K562 (cell line): ENCODE measurements around the gene DUSP9. TPM values are rescaled to one million over a fixed set of nuclear protein-coding genes. Genes with fewer than 3 reads are reported as not detected.

Experiments used
- ATAC-seq: fragments of 200-7000 bp; cut with Tn5 transposase; 3 replicates; pipeline ENCODE4 v1.9.1; 2020; ENCODE audit warnings: moderate library complexity
- BruUV-seq: library from RNA; stranded (reverse); fragments of 400-500 nt; replicated peaks from 2 replicates; lab custom pipeline; 2021; lab: Mats Ljungman, UMichigan
- CTCF ChIA-PET: fragments of 300-600 bp; formaldehyde crosslinking; extraction: SDS; loops from one replicate; lab custom pipeline; 2021; ENCODE audit warnings: low intra/inter-chr PET ratio; lab: Yijun Ruan, JAX
- POLR2A ChIA-PET: fragments of 300-600, 350-650 bp; sonication (Branson Sonifier 250); formaldehyde crosslinking; extraction: SDS; loops from one replicate; lab custom pipeline; 2021; ENCODE audit warnings: antibody characterized with exemption, inconsistent platforms; lab: Yijun Ruan, JAX
- DNase-seq, 4 experiments: peaks; one replicate each; pipeline versions ENCODE4 v3.0.0 to v3.0.0-alpha.2; 2011 to 2018; ENCODE audit warnings: low spot score in 3 of 4, mixed read lengths in 3 of 4; ENCODE audit errors: extremely low read depth in 1 of 4
- FAIRE-seq: peaks from 2 replicates; lab custom pipeline; 2011; peaks lifted over from hg19 to GRCh38; lab: Jason Lieb, UNC
- H2AFZ ChIP-seq: 2 replicates; pipeline ENCODE4 v1.6.0; 2011; ENCODE audit warnings: low read depth, low read length, control low read depth, inconsistent platforms
- H3K27ac ChIP-seq: fragments of 200-600 bp; 3 replicates; pipeline ENCODE4 v1.8.0; 2011; ENCODE audit warnings: low read depth, mild to moderate bottlenecking, control low read depth, inconsistent platforms, low read length, moderate library complexity, mixed read lengths; ENCODE audit errors: extremely low read depth
- H3K27me3 ChIP-seq, 2 experiments: fragments of 300-600 bp in 1 of 2; 2 replicates in 1 of 2; 3 replicates in 1 of 2; pipeline versions ENCODE4 v1.6.0 to v1.8.0; 2011; ENCODE audit warnings: inconsistent platforms in 2 of 2, low read length in 2 of 2, mild to moderate bottlenecking in 1 of 2, mixed read lengths in 1 of 2, moderate library complexity in 1 of 2; ENCODE audit not compliant: control insufficient read depth in 2 of 2, insufficient read depth in 2 of 2
- H3K36me3 ChIP-seq: fragments of 300-600 bp; 3 replicates; pipeline ENCODE4 v1.8.0; 2011; ENCODE audit warnings: mild to moderate bottlenecking, low read length, inconsistent platforms; ENCODE audit not compliant: control insufficient read depth, insufficient read depth
- H3K4me1 ChIP-seq, 2 experiments: fragments of 200-600 bp in 1 of 2; replicated peaks in 1 of 2; 2 replicates in 1 of 2; 3 replicates in 1 of 2; pipeline versions ENCODE4 v1.5.1 to v1.8.0; 2011; ENCODE audit warnings: inconsistent platforms in 2 of 2, low read length in 2 of 2, mild to moderate bottlenecking in 1 of 2, mixed read lengths in 1 of 2, moderate library complexity in 1 of 2; ENCODE audit not compliant: control insufficient read depth in 2 of 2, insufficient read depth in 2 of 2
- H3K4me2 ChIP-seq: 2 replicates; pipeline ENCODE4 v1.6.1; 2011; ENCODE audit warnings: low read length, control low read depth, inconsistent platforms, mixed read lengths; ENCODE audit not compliant: insufficient read depth
- H3K4me3 ChIP-seq: fragments of 200-600 bp; sonication (generic), shearing (Covaris generic); 2 replicates; pipeline ENCODE4 v1.5.1; 2016; ENCODE audit warnings: control low read depth, inconsistent platforms
- H3K79me2 ChIP-seq: fragments of 200-600 bp; 3 replicates; pipeline ENCODE4 v1.8.0; 2011; ENCODE audit warnings: low read length, inconsistent platforms; ENCODE audit not compliant: control insufficient read depth, insufficient read depth
- H3K9ac ChIP-seq, 2 experiments: 2 replicates each; pipeline versions ENCODE4 v1.6.0 to v1.6.1; 2011; ENCODE audit warnings: low read depth in 2 of 2, low read length in 2 of 2, control low read depth in 1 of 2, inconsistent platforms in 1 of 2, mild to moderate bottlenecking in 1 of 2, mixed read lengths in 1 of 2; ENCODE audit not compliant: insufficient read depth in 1 of 2
- H3K9me1 ChIP-seq: one replicate; pipeline ENCODE4 v1.6.0; 2011; ENCODE audit warnings: inconsistent platforms, mild to moderate bottlenecking, low read length, moderate library complexity; ENCODE audit not compliant: control insufficient read depth, insufficient read depth
- H3K9me3 ChIP-seq: replicated peaks from 2 replicates; pipeline ENCODE4 v1.5.1; 2011; ENCODE audit warnings: low read depth, low read length, inconsistent platforms; ENCODE audit not compliant: control insufficient read depth, insufficient read depth
- H4K20me1 ChIP-seq: replicated peaks from 2 replicates; pipeline ENCODE4 v1.6.1; 2011; ENCODE audit warnings: low read length, inconsistent platforms, mixed read lengths; ENCODE audit not compliant: control insufficient read depth, insufficient read depth
- BDP1 ChIP-seq: IDR thresholded peaks from 3 replicates; pipeline ENCODE4 v1.6.1; 2011; ENCODE audit not compliant: insufficient read length, insufficient read depth
- C11orf30 ChIP-seq: fragments of 450-650 bp; IDR thresholded peaks from 2 replicates; pipeline ENCODE4 v1.6.1; 2016; ENCODE audit warnings: low read depth, mild to moderate bottlenecking
- ETS2 ChIP-seq: IDR thresholded peaks from 2 replicates; pipeline ENCODE4 v1.6.1; 2016; ENCODE audit warnings: borderline replicate concordance, missing genetic modification characterization, mild to moderate bottlenecking, moderate library complexity, missing compliant biosample characterization; ENCODE audit not compliant: poor library complexity, severe bottlenecking
- FOXJ3 ChIP-seq: sonication (generic); formaldehyde crosslinking; IDR thresholded peaks from 2 replicates; pipeline ENCODE4 v1.4.0; 2020; ENCODE audit warnings: mild to moderate bottlenecking, missing genetic modification reagents
- HMG20B ChIP-seq: fragments of 250-450 bp; sonication (Bioruptor Pico); IDR thresholded peaks from 2 replicates; pipeline ENCODE4 v1.5.0; 2021; ENCODE audit warnings: mild to moderate bottlenecking
- MED1 ChIP-seq: sonication (generic); formaldehyde crosslinking; IDR thresholded peaks from 2 replicates; pipeline ENCODE4 v1.8.1; 2023; ENCODE audit warnings: missing genetic modification reagents, borderline replicate concordance
- NR2C2 ChIP-seq, 2 experiments: fragments of 200-800 bp in 1 of 2; sonication (Bioruptor generic) in 1 of 2; sonication (generic) in 1 of 2; formaldehyde crosslinking in 1 of 2; IDR thresholded peaks; 2 replicates each; pipeline versions ENCODE4 v1.6.1 to v1.8.0; 2016 to 2022; ENCODE audit warnings: mild to moderate bottlenecking in 1 of 2, missing compliant biosample characterization in 1 of 2, missing genetic modification characterization in 1 of 2, missing genetic modification reagents in 1 of 2
- NR4A1 ChIP-seq, 2 experiments: fragments of 250-450 bp in 1 of 2; fragments of 450-650 bp in 1 of 2; sonication (Bioruptor Pico) in 1 of 2; IDR thresholded peaks; 2 replicates each; pipeline versions ENCODE4 v1.4.0 to v1.6.1; 2016 to 2020; ENCODE audit warnings: mild to moderate bottlenecking in 2 of 2, missing compliant biosample characterization in 1 of 2, missing genetic modification characterization in 1 of 2, moderate library complexity in 1 of 2
- NRF1 ChIP-seq, 2 experiments: fragments of 450-650 bp; IDR thresholded peaks in 1 of 2; conservative IDR thresholded peaks in 1 of 2; 2 replicates each; pipeline ENCODE4 v1.6.1; 2014; ENCODE audit warnings: mild to moderate bottlenecking in 2 of 2
- PHTF2 ChIP-seq: fragments of 250-450 bp; sonication (Bioruptor Pico); IDR thresholded peaks from 2 replicates; pipeline ENCODE4 v1.5.0; 2021; ENCODE audit warnings: mild to moderate bottlenecking
- POLR2G ChIP-seq: fragments of 200-400 bp; formaldehyde crosslinking; IDR thresholded peaks from 2 replicates; pipeline ENCODE4 v1.6.1; 2017; ENCODE audit warnings: low read depth, mild to moderate bottlenecking, antibody characterized with exemption, low read length, moderate library complexity
- RBM14 ChIP-seq: fragments of 200-400 bp; formaldehyde crosslinking; IDR thresholded peaks from 2 replicates; pipeline ENCODE4 v1.6.1; 2018; ENCODE audit warnings: low read depth, mild to moderate bottlenecking, low read length, moderate library complexity, borderline replicate concordance; ENCODE audit not compliant: insufficient read depth
- TEAD2 ChIP-seq: fragments of 450-650 bp; IDR thresholded peaks from 2 replicates; pipeline ENCODE4 v1.6.1; 2016; ENCODE audit warnings: missing genetic modification characterization, control low read depth, missing compliant biosample characterization
- TFAM ChIP-seq: fragments of 250-450 bp; sonication (Bioruptor Pico); conservative IDR thresholded peaks from 2 replicates; pipeline ENCODE4 v1.5.0; 2021; ENCODE audit warnings: mild to moderate bottlenecking, moderate library complexity
- THRB ChIP-seq: fragments of 450-650 bp; formaldehyde crosslinking; conservative IDR thresholded peaks from 2 replicates; pipeline ENCODE4 v1.4.0; 2022; ENCODE audit warnings: mild to moderate bottlenecking, missing genetic modification characterization
- ZBTB26 ChIP-seq: fragments of 450-650 bp; formaldehyde crosslinking; IDR thresholded peaks from 2 replicates; pipeline ENCODE4 v1.4.0; 2022; ENCODE audit warnings: missing genetic modification characterization
- ZNF740 ChIP-seq, 3 experiments: fragments of 200-800 bp in 1 of 3; sonication (Bioruptor generic) in 1 of 3; sonication (generic) in 1 of 3; formaldehyde crosslinking in 1 of 3; IDR thresholded peaks; 2 replicates each; pipeline versions ENCODE4 v1.6.1 to v1.8.0; 2016 to 2022; ENCODE audit warnings: mild to moderate bottlenecking in 2 of 3, missing compliant biosample characterization in 2 of 3, missing genetic modification characterization in 2 of 3, missing genetic modification reagents in 1 of 3
- ZNF75A ChIP-seq: fragments of 450-650 bp; formaldehyde crosslinking; IDR thresholded peaks from 2 replicates; pipeline ENCODE4 v1.4.0; 2020; ENCODE audit warnings: mild to moderate bottlenecking
- ZNF764 ChIP-seq: fragments of 250-450 bp; sonication (Bioruptor Pico); IDR thresholded peaks from 2 replicates; pipeline ENCODE4 v1.4.0; 2020; ENCODE audit warnings: low read depth, mild to moderate bottlenecking, moderate library complexity
- WGBS: fragments of 100-300 bp; shearing (Covaris generic); methylation state at CpG from one replicate; pipeline ENCODE4 v1.1.6; 2016; ENCODE audit warnings: low coverage, mixed read lengths; ENCODE audit not compliant: insufficient coverage; ENCODE audit errors: missing lambda C conversion rate; 5-methylcytosine and 5-hydroxymethylcytosine counted together
- in situ Hi-C: fragments of 300-500 bp; cut with MboI; formaldehyde crosslinking; loops from 4 replicates; pipeline ENCODE4 v1.15.0; 2018; ENCODE audit warnings: inconsistent platforms, mixed read lengths
- intact Hi-C: fragments of 100-400 bp; cut with micrococcal nuclease; formaldehyde crosslinking; loops from 2 replicates; pipeline ENCODE4 v1.14.2; 2022
- polyA plus RNA-seq, 8 experiments: library from polyadenylated mRNA; depleted of rRNA in 4 of 8; stranded (reverse) in 5 of 8; unstranded in 3 of 8; fragments of >200 nt; fragmentation: Nextera tagmentation in 2 of 8; fragmentation: Illumina TruSeq in 1 of 8; extraction: Ambion mirVana in 2 of 8; extraction: Trizol in 1 of 8; gene quantifications; 2 replicates each; pipeline versions ENCODE4 v1.2.1 to v1.2.3, GENCODE V29; 2011 to 2014; ENCODE audit warnings: inconsistent platforms in 1 of 8, missing spikeins in 1 of 8
- total RNA-seq, 7 experiments: library from RNA; depleted of rRNA in 6 of 7; stranded (reverse); fragments of >200 nt in 6 of 7; fragmentation: Illumina TruSeq in 2 of 7; extraction: Trizol in 2 of 7; gene quantifications; 2 replicates each; pipeline versions ENCODE4 v1.2.1 to v1.2.3, GENCODE V29; 2011 to 2021; ENCODE audit warnings: low replicate concordance in 1 of 7

DUSP9 gene
- total and polyA plus RNA-seq, 9 of the 15 experiments (the other 6 are each of a cell fraction or from before 2014, with no cell fraction given): 0.11 to 14.1 (median 5.5) TPM

DNA sequence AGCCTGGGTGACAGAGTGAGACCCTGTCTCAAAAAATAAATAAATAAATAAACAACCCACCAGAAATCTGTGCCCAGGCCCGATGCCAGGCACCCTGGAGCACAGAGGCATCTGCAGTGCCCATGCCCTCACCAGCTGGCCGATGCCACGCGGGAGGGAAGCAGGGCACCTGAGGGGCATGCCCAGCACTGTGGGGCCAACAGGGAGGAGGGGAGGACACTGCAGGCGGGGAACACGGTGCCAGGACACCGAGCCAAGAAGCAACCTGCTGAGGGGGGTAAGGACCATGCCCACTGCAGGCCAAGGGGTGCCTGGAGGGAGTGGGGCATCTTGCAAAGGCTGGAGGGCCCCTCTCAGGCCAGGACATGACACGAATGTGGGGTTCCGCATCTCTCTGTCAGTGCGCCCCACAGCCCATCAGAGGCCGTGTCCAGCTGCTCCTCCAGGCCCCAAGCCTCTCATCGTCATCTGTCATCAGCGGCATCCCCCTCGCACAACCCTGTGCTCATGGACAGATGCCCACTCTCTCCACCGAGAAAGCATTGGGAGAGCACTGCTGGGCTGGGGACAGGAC lies 13.3 kb upstream of the DUSP9 start:
- in situ Hi-C loops: no loop called here
- no peak for TF ChIP-seq C11orf30
- TF ChIP-seq BDP1: no peak
- no peak for TF ChIP-seq POLR2G
- no peak for TF ChIP-seq ZNF740 (CRISPR knock-in tag; IDR thresholded peaks at IDR 0.05)
- no peak for TF ChIP-seq ZNF740 (tag; IDR thresholded peaks at IDR 0.05)
- no peak for TF ChIP-seq ZBTB26 (CRISPR knock-in tag)
- TF ChIP-seq ZNF764 (CRISPR knock-in tag): no peak
- no peak for TF ChIP-seq PHTF2 (CRISPR knock-in tag)
- TF ChIP-seq ZNF75A (CRISPR knock-in tag): no peak
- TF ChIP-seq NR4A1 (CRISPR knock-in tag; IDR thresholded peaks at IDR 0.05): no peak
- TF ChIP-seq NR4A1 (tag; IDR thresholded peaks at IDR 0.05): no peak
- no peak for TF ChIP-seq RBM14
- TF ChIP-seq ETS2 (tag): no peak
- no peak for TF ChIP-seq TFAM (CRISPR knock-in tag)
- no peak for TF ChIP-seq FOXJ3 (CRISPR knock-in tag)
- no peak for TF ChIP-seq THRB (CRISPR knock-in tag)
- TF ChIP-seq NR2C2 (CRISPR knock-in tag; IDR thresholded peaks at IDR 0.05): no peak
- TF ChIP-seq NR2C2 (tag; IDR thresholded peaks at IDR 0.05): no peak
- no peak for TF ChIP-seq MED1
- no peak for TF ChIP-seq NRF1 (conservative IDR thresholded peaks at IDR 0.05 in 1 of 2, IDR thresholded peaks at IDR 0.05 in 1 of 2)
- no peak for TF ChIP-seq HMG20B (CRISPR knock-in tag)
- no peak for TF ChIP-seq TEAD2

More for the DNA sequence above, 13.3 kb upstream of the DUSP9 start:
- ChIA-PET POLR2A (no interaction called here), CTCF (no interaction called here)
- DNase-seq (no peak), FAIRE-seq (no peak), ATAC-seq (no peak)
- Histone ChIP-seq H3K9me3 (no peaks in the 10 kb centered on the region), H3K4me1 (peaks cover 0 to 18% of the 10 kb centered on the region in 2 experiments; a peak in 1 of 5 replicates), H3K9ac (no peak overlapping the region), H3K9me1 (no peaks in the 10 kb centered on the region), H3K27ac (no peak overlapping the region), H2AFZ (no peak overlapping the region), H3K4me3 (no peak overlapping the region), H3K79me2 (no peaks in the 10 kb centered on the region), H4K20me1 (no peaks in the 10 kb centered on the region), H3K4me2 (no peak overlapping the region), H3K27me3 (peaks cover 11 to 82% of the 10 kb centered on the region in 2 experiments; a peak in 4 of 5 replicates), H3K36me3 (no peaks in the 10 kb centered on the region)
- no TSS peak for BruUV-seq
- intact Hi-C loops: no loop called here
- 6% methylated on average over 13 of the region's 15 CpGs for WGBS
